M059J (cell line): ENCODE measurements around the gene OR10A2. TPM values are rescaled to one million over a fixed set of nuclear protein-coding genes. Genes with fewer than 3 reads are reported as not detected.
"Not testable (repeated sequence)": the region's sequence is repeated elsewhere in the genome, so short reads cannot be mapped to it uniquely, and the experiment has no call there.

Experiments
- DNase-seq: peaks from one replicate; pipeline ENCODE4 v3.0.0-alpha.2; 2012; ENCODE audit warnings: low read depth
- total RNA-seq: library from RNA; depleted of rRNA; stranded (reverse); fragments of >200 nt; shearing (Covaris generic); gene quantifications from 2 replicates; pipeline ENCODE4 v1.2.3, GENCODE V29; 2014; rRNA removed

The OR10A2 gene
- total RNA-seq, 1 experiment from 2014 or later: not detected

GRCh38 chr11:6887711-6888110 lies 24.9 kb downstream of the OR10A2 start:
- not testable (repeated sequence) for DNase-seq

GRCh38 chr11:6888830-6889229 lies 26.0 kb downstream of the OR10A2 start:
- DNase-seq: no peak

GRCh38 chr11:6889835-6890234 lies 27.0 kb downstream of the OR10A2 start:
- no peak for DNase-seq

GRCh38 chr11:6892400-6892799 lies 29.5 kb downstream of the OR10A2 start, which contains the start of gene OR2D2:
Gene OR2D2, minus strand, starts transcription at chr11:6892500. Its CDS starts 0 bp downstream, at chr11:6892500.
- DNase-seq: no peak

GRCh38 chr11:6894097-6894496 lies 31.2 kb downstream of the OR10A2 start:
- no peak for DNase-seq

- DNase-seq: no peak
Measured at GRCh38 chr11:6895010-6895409, 32.2 kb downstream of the OR10A2 start.

GRCh38 chr11:6898911-6899310 lies 36.1 kb downstream of the OR10A2 start:
- DNase-seq: no peak

- DNase-seq: no peak
Measured at GRCh38 chr11:6900327-6900999, 37.6 kb downstream of the OR10A2 start.

GRCh38 chr11:6904804-6905203 lies 41.9 kb downstream of the OR10A2 start:
- not testable (repeated sequence) for DNase-seq

- DNase-seq: no peak
Measured at GRCh38 chr11:6911378-6911777, 48.5 kb downstream of the OR10A2 start.

GRCh38 chr11:6911948-6912347 lies 49.1 kb downstream of the OR10A2 start:
- DNase-seq: peak; percentile 18

GRCh38 chr11:6919698-6920097 lies 56.8 kb downstream of the OR10A2 start:
- DNase-seq: no peak

GRCh38 chr11:6920702-6921101 lies 57.8 kb downstream of the OR10A2 start, which contains the start of gene OR2D3:
Gene OR2D3, plus strand, starts transcription at chr11:6921002. Its CDS starts 0 bp downstream, at chr11:6921002.
- DNase-seq: no peak

Other genes starting within 250 kb of the OR10A2 start
- 57.4 and 94.6 TPM in 2 replicates for gene TPP1, start 243.6 kb upstream of the OR10A2 start, total RNA-seq
- 4.6 and 8.8 TPM in 2 replicates for gene DCHS1, start 207.2 kb upstream of the OR10A2 start, total RNA-seq
- 125 and 132 TPM in 2 replicates for gene MRPL17, start 179.7 kb upstream of the OR10A2 start, total RNA-seq
- not detected in 2 replicates for gene OR2AG2, start 91.1 kb upstream of the OR10A2 start, total RNA-seq
- not detected in 2 replicates for gene OR2AG1, start 80.0 kb upstream of the OR10A2 start, total RNA-seq
- gene OR6A2, start 63.4 kb upstream of the OR10A2 start, total RNA-seq: not detected in 2 replicates
- not detected in 2 replicates for gene OR10A5, start 17.4 kb upstream of the OR10A2 start, total RNA-seq
- not detected in 2 replicates for gene OR10A4, start 13.6 kb downstream of the OR10A2 start, total RNA-seq
- not detected in 2 replicates for gene OR2D2, start 29.4 kb downstream of the OR10A2 start, total RNA-seq
- gene OR2D3, start 57.9 kb downstream of the OR10A2 start, total RNA-seq: not detected in 2 replicates
- 0.44 and 1.0 TPM in 2 replicates for gene ZNF215, start 63.4 kb downstream of the OR10A2 start, total RNA-seq
- 1.4 and 6.2 TPM in 2 replicates for gene ZNF214, start 157.3 kb downstream of the OR10A2 start, total RNA-seq
- not detected in 2 replicates for gene NLRP14, start 157.4 kb downstream of the OR10A2 start, total RNA-seq
- not detected in 2 replicates for gene RBMXL2, start 225.9 kb downstream of the OR10A2 start, total RNA-seq